HPDE6-E6E7 (cell line): ENCODE measurements around the gene PRR18.

Source experiments
- DNase-seq: peaks from one replicate; pipeline ENCODE4 v3.0.0; 2011; ENCODE audit warnings: missing footprints; ENCODE audit errors: extremely low spot score

The PRR18 gene

DNA sequence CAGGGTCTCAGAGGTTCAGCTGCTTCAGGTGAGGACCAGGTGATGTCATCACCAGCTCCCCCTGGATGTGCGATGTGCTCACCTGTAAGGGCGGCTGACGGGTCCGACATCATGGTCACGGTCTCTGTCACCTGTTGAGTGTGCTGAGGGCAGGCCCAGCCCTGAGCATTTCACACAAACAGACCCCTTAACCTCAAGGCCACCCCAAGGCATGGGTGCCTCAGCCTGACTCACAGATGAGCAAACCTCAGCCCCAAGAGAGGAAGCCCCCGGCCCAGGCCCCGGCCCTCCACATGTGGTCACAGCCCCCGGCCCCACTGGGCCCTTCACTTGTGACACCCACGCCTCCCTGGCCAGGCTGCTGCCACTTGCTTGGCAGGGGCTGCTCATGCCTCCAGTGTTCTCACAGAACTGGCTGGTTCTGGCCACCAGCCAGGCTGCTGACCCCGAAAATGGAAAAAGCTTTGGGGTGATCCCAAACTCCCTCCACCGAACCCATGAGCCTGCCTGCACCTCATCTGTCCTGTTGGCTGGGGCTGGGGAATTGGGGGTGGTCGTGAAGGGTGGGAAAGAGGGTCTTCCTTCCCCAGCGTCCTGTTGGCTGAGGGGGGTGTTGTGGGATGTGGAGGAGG, 33.3 kb downstream of the PRR18 start:
- DNase-seq, result no peak

DNA sequence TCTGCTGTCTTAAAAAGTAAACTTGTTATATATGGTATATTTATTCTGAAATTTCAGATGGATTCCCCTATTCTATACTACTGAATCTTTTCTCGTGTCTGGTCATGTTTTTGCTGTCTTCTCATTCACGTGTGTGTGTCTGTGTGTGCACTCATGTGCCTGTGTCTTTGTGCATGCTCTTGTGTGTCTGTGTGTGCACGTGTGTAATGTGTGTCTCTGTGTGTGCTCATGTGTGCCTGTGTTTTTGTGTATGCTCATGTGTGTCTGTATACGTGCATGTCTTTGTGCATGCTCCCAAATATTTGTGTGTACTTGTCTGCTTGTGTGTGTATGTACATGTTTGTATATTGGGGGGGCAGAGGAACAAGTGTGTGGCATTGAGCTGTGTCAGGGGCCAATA, 34.0 kb downstream of the PRR18 start:
- no peak for DNase-seq

DNA sequence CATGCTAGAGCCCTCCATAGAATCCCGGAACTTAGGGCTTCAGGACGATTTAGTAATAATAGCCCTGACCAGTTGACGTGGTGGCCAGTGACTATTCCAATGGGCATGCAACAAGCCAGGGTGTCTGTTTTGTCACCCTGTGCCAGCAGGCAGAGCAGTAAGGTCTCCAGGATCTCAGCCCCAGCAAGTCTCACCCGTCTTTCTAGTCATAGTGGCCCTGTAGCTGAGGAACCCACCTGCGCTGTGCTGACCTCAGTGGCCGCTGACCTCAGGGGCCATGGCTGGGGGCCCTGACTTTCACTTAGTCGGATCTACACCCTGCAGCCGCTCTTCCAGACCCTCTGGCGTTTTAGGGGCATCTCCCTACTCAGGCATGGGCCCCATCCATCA, 36.8 kb downstream of the PRR18 start:
- no peak for DNase-seq

- DNase-seq, result no peak
Observed at GRCh38 chr6:166270706-166271375, 37.4 kb downstream of the PRR18 start.

DNA sequence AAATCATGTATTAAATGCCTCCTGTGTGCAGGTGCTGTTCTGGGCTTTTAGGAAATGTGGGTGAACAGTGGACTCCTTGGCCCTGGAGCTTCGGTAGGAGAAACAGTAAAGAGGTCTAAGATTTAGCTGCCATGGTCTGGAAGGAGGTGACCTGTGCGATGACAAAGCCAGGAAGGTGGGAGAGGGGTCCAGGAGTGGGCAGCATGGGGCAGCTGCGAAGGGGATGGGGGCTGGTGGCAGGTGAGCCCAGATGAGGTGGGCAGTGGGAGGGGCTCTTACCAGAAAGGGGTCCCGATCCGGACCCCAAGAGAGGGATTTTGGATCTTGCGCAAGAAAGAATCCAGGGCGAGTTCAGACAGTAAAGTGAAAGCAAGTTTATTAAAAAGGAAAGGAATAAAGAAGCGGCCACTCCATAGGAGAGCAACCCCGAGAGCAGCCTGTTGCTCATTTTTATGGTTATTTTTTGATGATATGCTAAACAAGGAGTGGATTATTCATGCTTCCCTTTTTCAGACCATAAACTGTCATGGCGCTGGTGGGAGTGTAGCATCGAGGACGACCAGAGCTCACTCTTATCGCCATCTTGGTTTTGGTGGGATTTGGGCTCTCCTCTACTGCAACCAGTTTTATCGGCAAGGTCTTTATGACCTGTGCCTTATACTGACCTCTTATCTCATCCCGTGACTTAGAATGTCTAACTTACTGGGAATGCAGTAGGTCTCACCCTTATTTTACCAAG, 38.7 kb downstream of the PRR18 start:
- no peak for DNase-seq

DNA sequence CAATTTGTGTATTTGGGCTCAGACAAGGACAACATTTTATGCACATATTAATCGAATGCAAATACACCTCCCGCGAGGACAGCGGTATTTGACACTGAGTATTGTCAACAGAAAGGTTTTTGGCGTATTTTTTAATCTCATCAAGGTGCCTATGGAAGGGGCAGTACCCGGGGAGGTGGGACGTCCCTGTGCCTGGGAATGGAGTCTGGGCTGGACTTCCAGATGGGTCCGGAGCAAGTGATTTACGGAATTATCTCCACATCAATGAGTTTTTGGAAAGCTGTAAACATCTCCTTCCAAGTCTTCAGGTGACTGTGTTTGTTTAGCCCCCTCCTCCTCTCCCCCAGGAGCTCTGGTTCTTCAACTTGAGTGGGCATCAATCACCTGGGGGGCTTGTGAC, 39.8 kb downstream of the PRR18 start:
- no peak for DNase-seq

DNA sequence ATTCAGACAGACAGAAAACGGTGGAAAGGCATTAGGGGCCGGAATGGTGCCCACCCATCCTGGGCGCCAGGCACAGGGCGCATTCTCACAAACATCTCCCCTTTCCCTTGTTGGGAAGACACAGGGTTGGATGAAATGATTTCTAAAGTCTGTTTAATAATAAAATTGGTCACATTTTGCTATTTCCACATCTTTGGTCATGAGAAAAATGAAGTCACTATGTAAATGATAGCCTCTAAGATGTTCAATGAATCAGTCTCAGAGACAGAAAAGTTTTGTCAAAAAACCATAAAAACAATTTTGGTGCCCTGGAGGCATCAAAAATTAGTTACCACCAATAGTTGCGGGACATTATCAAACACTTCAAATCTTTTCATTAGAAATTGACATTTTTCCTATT, 40.7 kb downstream of the PRR18 start:
- DNase-seq, result no peak

- DNase-seq, result no peak
Observed at GRCh38 chr6:166266336-166266735, 41.9 kb downstream of the PRR18 start.

DNA sequence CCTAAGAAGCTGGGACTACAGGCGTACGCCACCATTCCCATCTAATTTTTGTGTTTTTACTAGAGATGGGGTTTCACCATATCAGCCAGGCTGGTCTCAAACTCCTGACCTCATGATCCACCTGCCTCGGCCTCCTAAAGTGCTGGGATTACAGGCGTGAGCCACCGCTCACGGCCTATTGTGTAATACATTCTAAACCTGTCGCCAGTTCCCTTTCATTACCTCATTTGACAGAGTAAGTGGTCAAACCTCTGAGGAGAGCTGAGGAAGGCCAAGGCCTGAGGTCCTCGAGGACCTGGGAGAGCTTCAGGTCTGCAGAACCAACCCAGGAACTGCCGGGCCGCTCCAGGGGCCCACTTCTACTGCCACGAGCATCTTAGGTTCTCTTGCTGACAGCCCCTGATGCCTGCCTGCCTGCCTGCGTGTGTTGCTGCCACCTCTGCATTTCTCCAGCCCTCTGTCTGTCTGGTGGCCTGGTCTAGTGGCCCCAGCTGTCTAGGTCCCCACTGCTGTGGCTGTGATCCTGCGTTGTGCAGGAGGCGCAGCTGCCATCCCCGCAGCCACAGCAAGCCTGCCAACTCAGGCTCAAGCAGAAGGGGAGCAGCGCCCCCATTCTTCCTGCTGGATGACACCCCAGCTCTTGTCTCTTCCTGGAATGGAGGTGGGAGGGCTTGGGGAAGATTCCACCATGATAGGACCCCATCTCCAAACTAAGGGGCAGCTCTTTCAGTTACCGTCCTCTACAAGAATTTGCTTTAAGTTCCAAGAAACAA, 45.3 kb downstream of the PRR18 start:
- no peak for DNase-seq

DNA sequence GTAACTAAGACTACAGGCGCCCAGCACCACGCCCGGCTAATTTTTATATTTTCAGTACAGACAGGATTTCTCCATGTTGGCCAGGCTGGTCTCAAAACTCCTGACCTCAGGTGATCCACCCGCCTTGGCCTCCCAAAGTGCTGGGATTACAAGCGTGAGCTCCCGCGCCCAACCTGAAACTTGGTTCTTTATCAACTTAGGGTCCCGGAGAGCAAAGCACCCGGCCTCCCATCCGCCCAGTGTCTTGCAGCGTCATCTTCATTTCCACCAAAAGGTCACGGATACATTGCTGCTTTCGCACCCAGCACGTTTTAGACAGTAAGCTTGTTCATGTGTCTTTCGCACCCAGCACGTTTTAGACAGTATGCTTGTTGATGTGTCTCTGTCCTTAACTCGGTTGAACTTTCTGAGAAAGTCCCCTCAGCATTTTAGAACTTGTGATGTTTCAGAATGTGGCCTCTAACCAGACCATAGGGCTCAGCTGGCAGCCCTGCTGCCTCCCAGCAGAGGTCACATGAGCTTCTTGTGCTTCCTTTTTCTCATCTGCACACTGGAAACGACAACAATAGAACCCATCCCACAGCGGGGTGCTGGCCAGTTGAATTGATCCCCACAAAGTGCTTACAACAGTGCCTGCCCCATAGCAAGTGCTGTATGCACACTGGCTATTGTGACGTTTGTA, 48.8 kb downstream of the PRR18 start:
- no peak for DNase-seq

GRCh38 chr6:166258854-166259276, 49.3 kb downstream of the PRR18 start:
- DNase-seq, result no peak

GRCh38 chr6:166257911-166258318, 50.3 kb downstream of the PRR18 start:
- DNase-seq, result no peak
